Body of pancreas (tissue), 4 donors: ENCODE results near the gene EPN2. TPM values are rescaled to one million over a fixed set of nuclear protein-coding genes. Genes with fewer than 3 reads are reported as not detected.

Source experiments
- ATAC-seq: fragments of 150-250 bp; one replicate; pipeline ENCODE4 v1.9.1; 2016
- DNase-seq, 4 donors: peaks; one replicate each; pipeline ENCODE4 v3.0.0-alpha.2; 2019
- H3K27ac ChIP-seq, 4 donors: fragments of 200-600 bp; sonication (generic); 1 replicate in 3 of 4; 2 replicates in 1 of 4; pipeline versions ENCODE4 v1.5.1 to v1.6.1; 2016 to 2019; ENCODE audit warnings: mild to moderate bottlenecking in 1 of 4, mixed read lengths in 1 of 4, moderate library complexity in 1 of 4
- H3K27me3 ChIP-seq, 2 donors: fragments of 200-600 bp; sonication (generic); one replicate each; pipeline ENCODE4 v1.6.0; 2016; ENCODE audit warnings: mild to moderate bottlenecking in 1 of 2
- H3K36me3 ChIP-seq, 2 donors: fragments of 200-600 bp; sonication (generic); replicated peaks in 1 of 2; 2 replicates each; pipeline ENCODE4 v1.5.1; 2016; ENCODE audit warnings: low read depth in 2 of 2; ENCODE audit not compliant: insufficient read depth in 1 of 2
- H3K4me1 ChIP-seq: fragments of 200-600 bp; sonication (generic); one replicate; pipeline ENCODE4 v1.6.0; 2016
- H3K4me3 ChIP-seq, 2 donors: fragments of 200-600 bp; sonication (generic); 1 replicate in 1 of 2; 2 replicates in 1 of 2; pipeline ENCODE4 v1.5.1; 2016 to 2019
- H3K9me3 ChIP-seq, 3 donors: fragments of 200-600 bp; sonication (generic); 1 replicate in 2 of 3; 2 replicates in 1 of 3; pipeline ENCODE4 v1.5.1; 2016
- CTCF ChIP-seq, 7 experiments: fragments of 450-650 bp in 4 of 7; fragments of 200-600 bp in 3 of 7; sonication (generic) in 3 of 7; IDR thresholded peaks; one replicate each; pipeline ENCODE4 v1.5.1; 2016 to 2019; ENCODE audit warnings: antibody characterized with exemption in 7 of 7
- POLR2A ChIP-seq, 3 donors: fragments of 450-650 bp; IDR thresholded peaks; one replicate each; pipeline ENCODE4 v1.6.1; 2016; ENCODE audit warnings: antibody characterized with exemption in 3 of 3, mild to moderate bottlenecking in 2 of 3
- WGBS, 2 donors: methylation state at CpG; one replicate each; pipeline ENCODE4 v1.1.5; 2017; 5-methylcytosine and 5-hydroxymethylcytosine counted together
- intact Hi-C: fragments of 100-400 bp; cut with DNase I; formaldehyde crosslinking; loops from one replicate; pipeline ENCODE4 v1.15.1; 2023
- total RNA-seq, 2 donors: library from RNA; depleted of rRNA; stranded (reverse); fragments of >200 nt; gene quantifications; one replicate each; pipeline ENCODE4 v1.1.0, GENCODE V29; 2016

EPN2 gene
- total RNA-seq, 2 donors from 2014 or later: 32.7 to 46.5 TPM

DNA sequence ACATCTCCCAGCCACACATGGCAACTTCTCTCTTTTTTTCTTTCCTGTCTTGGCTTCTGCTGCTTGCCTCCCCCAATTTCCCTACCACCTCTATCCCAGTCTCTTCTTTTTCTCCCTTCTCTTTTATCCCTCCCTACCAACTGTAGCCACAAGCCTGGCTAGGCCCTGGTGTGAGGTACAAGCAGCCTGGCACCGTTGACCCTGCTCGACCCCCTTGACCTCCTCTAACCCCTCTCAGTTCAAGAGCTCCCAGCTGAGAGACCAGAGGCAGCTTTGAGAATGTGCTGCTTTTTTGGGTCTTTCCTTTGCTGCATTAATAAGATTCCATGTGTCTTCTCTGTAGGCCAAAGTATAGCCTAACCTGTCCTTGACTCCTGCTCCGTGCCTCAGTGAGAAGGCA, 93.1 kb downstream of the EPN2 start:
- DNase-seq: no peak
- H3K27ac ChIP-seq: no peak overlapping the region
- H3K27me3 ChIP-seq: no peaks in the 10 kb centered on the region
- TF ChIP-seq POLR2A (IDR thresholded peaks at IDR 0.05) (no peak), CTCF (IDR thresholded peaks at IDR 0.05) (no peak)
- intact Hi-C loops: no loop called here
- no peak overlapping the region for H3K4me3 ChIP-seq
- H3K4me1 ChIP-seq: no peaks in the 10 kb centered on the region
- H3K36me3 ChIP-seq: no peaks in the 10 kb centered on the region
- no peak for ATAC-seq
- H3K9me3 ChIP-seq: no peaks in the 10 kb centered on the region
- 83 to 91% methylated on average over 3 of the region's 3 CpGs for WGBS, 2 donors

DNA sequence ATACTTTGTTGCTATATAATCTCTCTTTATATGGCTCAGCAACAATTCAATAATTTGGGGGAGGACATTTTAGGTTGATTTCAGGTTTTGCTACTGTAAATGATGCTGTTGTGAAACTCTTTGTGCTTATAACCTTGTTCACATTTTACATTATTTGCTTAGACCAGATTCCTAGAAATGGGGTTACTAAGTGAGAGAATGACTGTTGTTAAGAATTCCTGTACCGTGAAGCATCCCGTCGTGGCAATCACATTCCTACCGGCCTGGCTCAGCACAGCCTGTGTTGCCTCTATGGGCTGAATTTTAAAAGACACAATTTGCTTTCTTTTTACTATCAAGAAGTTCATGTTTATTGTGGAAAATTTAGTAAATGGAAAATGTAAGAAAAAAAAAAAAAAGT, 94.0 kb downstream of the EPN2 start:
- WGBS, 2 donors: 92 to 93% methylated on average over 4 of the region's 4 CpGs
- H3K27me3 ChIP-seq: no peaks in the 10 kb centered on the region
- no peak for TF ChIP-seq POLR2A (IDR thresholded peaks at IDR 0.05)
- TF ChIP-seq CTCF (IDR thresholded peaks at IDR 0.05): no peak
- no peak overlapping the region for H3K4me3 ChIP-seq
- DNase-seq: no peak
- H3K36me3 ChIP-seq: no peaks in the 10 kb centered on the region
- no peaks in the 10 kb centered on the region for H3K4me1 ChIP-seq
- H3K9me3 ChIP-seq: no peaks in the 10 kb centered on the region
- no peak overlapping the region for H3K27ac ChIP-seq
- intact Hi-C loops: no loop called here
- no peak for ATAC-seq

DNA sequence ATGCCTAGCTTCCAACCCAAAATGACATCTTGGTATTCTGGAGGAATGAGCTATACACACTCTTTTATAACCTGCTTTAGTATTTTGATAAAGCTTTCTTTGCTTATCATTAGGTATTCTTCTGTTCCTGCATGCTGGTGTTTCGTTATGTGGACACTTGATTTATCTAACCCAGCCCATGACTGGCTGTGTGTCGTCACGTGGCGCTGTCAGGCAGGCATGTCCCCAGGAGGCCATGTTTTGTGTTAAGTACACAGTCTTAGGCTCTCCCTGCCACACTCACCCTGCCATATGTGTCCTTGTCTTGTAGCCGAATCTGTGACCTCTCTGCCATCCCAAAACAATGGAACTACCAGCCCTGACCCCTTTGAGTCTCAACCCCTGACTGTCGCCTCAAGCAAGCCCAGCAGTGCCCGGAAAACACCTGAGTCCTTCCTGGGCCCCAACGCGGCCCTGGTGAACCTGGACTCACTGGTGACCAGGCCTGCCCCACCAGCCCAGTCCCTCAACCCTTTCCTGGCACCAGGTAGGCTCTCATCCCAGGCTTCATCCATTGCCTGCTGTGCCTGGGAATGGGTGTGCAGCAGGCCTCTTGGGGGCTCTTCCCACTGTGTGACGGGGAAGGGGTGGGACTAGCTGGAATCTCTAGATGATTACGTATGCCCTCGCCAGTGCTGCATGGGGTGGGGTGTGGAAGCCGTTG, 94.5 kb downstream of the EPN2 start:
- no peak overlapping the region for H3K27ac ChIP-seq
- TF ChIP-seq CTCF (IDR thresholded peaks at IDR 0.05) (no peak), POLR2A (IDR thresholded peaks at IDR 0.05) (no peak)
- WGBS, 2 donors: 89 to 92% methylated on average over 13 of the region's 13 CpGs
- intact Hi-C loops: no loop called here
- H3K4me1 ChIP-seq: no peaks in the 10 kb centered on the region
- no peak overlapping the region for H3K4me3 ChIP-seq
- DNase-seq: no peak
- no peak for ATAC-seq
- H3K27me3 ChIP-seq: no peaks in the 10 kb centered on the region
- no peaks in the 10 kb centered on the region for H3K36me3 ChIP-seq
- no peaks in the 10 kb centered on the region for H3K9me3 ChIP-seq

DNA sequence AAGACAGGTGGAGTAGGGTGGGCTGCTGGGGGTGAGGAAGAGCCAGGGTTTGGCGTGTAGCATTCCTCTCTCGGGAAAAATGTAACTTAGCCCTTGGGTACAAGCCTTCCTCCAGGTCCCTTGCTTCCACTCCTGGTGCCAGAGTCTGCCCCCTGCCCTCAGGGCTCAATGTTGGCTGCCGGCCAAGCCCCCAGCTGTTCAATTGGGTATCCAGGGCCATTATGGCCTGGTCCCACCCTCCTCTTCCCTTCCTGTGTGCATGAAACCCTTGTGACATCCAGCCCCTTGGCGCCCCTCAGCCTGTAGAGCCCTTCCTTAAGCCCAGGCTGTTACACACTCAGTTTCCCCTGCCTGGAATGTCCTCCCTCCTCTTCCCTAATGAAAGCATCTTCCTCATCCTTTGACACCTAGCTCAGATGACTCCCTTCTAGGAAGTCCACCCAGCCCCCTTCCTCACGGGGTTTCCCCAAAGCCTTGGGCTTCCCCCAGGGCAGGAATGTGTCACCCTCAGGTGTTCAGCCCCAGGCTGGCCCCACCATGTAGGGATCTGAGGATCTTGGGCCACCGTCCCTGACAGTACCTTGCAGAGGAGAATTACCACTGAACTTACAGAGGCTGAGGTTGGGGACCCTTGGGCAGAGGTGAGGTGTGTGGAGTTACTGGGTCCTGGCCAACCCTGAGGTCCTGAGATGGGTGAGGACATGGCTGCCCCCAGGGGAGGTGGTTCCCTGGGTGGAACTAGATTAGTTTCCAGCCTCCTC, 95.4 kb downstream of the EPN2 start:
- ATAC-seq (no peak), DNase-seq (no peak)
- no peak overlapping the region for H3K4me3 ChIP-seq
- H3K36me3 ChIP-seq: no peaks in the 10 kb centered on the region
- intact Hi-C loops: no loop called here
- H3K9me3 ChIP-seq: no peaks in the 10 kb centered on the region
- WGBS, 2 donors: 75 to 76% methylated on average over 5 to 6 of the region's 6 CpGs
- H3K27me3 ChIP-seq: no peaks in the 10 kb centered on the region
- peaks cover 3% of the 10 kb centered on the region for H3K4me1 ChIP-seq
- no peak overlapping the region for H3K27ac ChIP-seq
- TF ChIP-seq POLR2A (IDR thresholded peaks at IDR 0.05): no peak
- no peak for TF ChIP-seq CTCF (IDR thresholded peaks at IDR 0.05)

- DNase-seq: no peak
- TF ChIP-seq POLR2A (IDR thresholded peaks at IDR 0.05): no peak
- no peak for TF ChIP-seq CTCF (IDR thresholded peaks at IDR 0.05)
- no peaks in the 10 kb centered on the region for H3K9me3 ChIP-seq
- H3K27me3 ChIP-seq: no peaks in the 10 kb centered on the region
- no peak overlapping the region for H3K27ac ChIP-seq
- no peak overlapping the region for H3K4me3 ChIP-seq
- ATAC-seq: no peak
- no peaks in the 10 kb centered on the region for H3K36me3 ChIP-seq
- 91% methylated on average over 1 of the region's 1 CpG; no CpG with 5 or more reads in 1 of the 2 donors for WGBS, 2 donors
- peaks cover 8% of the 10 kb centered on the region for H3K4me1 ChIP-seq
- intact Hi-C loops: no loop called here
These were observed 95.9 kb downstream of the EPN2 start for GRCh38 chr17:19333132-19333440.
